CD4-positive, alpha-beta T cell treated with Interleukin-4 for 1 hour (primary cell): Measurements from ENCODE around the gene TGFBI.

Experiments
- DNase-seq, 2 donors: peaks; one replicate each; pipeline ENCODE4 v3.0.0-alpha.2; 2020 to 2022

The TGFBI gene

DNA sequence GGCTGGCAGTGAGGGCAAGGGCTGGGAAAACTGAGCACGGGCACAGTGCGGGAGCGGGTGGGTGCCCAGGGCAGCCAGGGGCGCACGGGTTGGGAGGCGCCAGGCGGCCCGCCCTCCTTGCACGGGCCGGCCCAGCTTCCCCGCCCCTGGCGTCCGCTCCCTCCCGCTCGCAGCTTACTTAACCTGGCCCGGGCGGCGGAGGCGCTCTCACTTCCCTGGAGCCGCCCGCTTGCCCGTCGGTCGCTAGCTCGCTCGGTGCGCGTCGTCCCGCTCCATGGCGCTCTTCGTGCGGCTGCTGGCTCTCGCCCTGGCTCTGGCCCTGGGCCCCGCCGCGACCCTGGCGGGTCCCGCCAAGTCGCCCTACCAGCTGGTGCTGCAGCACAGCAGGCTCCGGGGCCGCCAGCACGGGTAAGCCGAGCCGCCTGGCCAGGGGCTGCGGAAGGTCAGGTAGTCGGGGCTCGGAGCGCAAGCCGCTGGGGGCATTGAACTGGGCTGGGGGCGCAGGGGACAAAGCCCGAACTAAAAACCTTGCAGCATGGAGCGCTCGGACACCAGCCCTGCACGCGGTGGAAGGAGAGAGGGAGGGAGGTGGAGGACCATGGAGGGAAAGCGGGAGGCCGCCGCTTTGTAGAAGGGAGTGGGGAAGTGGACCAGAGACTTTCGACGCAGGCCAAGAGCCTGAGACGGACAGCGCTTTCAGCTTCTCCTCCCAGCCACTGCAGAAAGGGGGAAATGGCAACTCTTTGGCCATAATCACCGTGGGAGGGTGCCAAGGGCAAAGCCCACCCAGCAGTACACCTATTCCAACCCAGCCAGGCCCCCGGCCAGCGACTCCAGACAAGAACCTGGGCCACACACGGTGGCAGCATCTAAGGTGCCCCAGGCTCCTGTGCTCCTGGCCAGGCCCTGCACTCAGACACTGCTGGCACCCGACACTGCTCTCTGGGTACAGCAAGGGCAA, at the start of gene TGFBI:
TSS of gene TGFBI (plus strand) at position 207 of the 961 bp plus-strand sequence. CDS start at position 275, 68 bp downstream.
- peak; percentile 26 to 37 for DNase-seq

DNA sequence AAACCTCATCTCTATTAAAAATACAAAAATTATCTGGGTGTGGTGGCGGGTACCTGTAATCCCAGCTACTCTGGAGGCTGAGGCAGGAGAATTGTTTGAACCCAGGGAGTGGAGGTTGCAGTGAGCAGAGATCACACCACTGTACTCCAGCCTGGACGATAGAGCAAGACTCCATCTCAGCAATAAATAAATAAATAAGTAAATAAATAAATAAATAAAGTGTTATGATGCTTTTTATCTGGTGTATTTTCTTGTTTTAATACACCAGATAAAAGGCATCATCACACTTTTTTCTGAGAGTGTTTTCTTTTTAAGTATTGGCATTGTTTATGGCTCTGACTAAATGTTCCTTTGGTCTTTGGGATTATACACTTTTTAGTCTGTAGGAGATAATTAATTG, 49.8 kb upstream of the TGFBI start:
- DNase-seq = no peak

DNA sequence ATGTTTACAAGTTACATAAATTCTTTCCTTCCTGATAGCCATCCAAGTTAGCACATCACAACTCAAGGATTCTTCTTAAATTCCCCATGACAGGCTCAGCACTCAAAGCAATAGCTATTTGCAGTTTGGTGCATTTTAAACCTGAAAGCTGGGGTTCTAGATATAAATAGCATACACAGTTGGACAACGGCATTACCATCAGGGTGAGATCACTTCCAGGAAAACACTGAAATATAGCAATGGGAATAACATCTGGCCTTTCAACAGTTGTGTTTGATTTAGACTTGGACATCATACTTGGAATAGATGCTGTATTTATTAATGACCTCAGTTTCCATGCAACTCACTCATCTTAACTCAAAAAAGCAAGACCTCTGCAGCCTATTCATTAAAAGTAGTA, 49.3 kb upstream of the TGFBI start:
- no peak for DNase-seq

DNA sequence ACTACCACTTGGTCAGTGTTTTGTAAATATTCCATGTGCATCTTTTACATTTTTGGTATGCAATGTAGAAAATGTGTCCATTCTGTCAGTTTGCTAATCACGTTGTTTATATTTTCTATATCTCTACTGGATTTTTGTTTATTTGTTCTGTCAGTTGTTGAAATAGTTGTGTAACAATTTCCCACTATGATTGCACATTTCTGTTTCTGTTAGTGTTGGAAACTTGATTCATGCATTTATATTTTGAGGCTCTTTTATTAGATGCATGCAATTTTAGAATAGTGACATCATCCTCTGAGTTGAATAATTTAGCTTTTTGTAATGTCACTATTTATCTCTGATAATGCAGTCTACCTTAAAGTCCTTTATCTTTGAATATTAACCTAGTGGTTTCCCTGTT, 48.2 kb upstream of the TGFBI start:
- DNase-seq = no peak

DNA sequence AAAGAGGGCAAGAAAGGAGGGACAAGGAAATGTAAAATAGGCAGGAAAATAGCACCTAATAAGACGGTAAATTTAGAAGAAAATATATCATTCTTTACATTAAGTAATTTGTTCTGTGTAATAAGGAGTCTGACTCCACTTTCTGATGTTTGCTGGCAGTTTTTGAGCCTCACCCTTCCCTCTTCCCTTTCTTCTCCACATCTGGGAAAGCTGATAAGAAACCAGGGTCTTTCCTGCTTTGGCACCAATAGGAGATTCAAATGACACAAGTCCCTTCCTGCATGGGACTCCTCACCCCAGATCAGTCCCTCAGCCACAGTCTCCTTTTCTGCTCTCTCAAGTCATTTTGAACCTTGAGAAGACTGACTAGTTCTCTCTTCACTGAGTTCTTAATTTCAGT, 42.8 kb upstream of the TGFBI start:
- DNase-seq = no peak

DNA sequence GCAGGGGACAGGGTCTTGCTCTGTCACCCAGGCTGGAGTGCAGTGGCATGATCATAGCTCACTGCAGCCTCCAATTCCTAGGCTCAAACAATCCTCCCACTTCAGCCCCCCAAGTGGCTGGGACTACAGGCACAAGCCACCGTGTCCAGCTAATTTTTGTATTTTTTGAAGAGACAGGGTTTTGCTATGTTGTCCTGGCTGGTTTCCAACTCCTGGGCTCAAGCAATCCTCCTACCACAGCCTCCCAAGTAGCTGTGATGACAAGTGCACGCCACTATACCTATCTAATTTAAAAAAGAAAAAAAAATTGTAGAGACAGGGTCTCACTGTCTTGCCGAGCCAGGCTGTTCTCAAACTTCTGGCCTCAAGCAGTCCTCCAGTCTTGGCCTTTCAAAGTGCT, 42.4 kb upstream of the TGFBI start:
- DNase-seq = no peak

DNA sequence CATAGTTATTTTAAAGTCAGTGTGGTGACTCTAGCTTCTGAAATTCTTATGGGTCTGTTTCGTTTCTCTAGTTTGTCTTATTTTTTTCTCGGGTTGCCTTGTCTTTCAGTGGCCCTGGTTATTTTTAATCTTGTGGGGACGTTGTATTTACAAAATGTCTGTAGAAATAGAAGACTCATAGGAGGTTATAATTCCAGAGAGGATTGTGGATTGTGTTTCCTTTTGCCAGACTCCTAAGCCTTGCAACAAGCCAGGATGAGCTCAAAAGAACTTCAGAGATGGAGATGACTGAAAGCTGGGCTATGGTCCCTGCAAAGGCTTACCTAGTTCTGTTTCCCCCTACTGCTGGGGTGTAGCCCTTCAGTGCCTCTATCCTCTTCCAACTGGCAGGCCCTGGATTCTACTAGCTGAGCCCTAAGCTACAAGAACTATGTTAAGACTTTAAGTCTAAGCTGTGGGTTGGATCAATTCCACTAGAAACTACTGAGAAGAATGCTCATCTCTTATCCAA, 41.8 kb upstream of the TGFBI start:
- no peak for DNase-seq

DNA sequence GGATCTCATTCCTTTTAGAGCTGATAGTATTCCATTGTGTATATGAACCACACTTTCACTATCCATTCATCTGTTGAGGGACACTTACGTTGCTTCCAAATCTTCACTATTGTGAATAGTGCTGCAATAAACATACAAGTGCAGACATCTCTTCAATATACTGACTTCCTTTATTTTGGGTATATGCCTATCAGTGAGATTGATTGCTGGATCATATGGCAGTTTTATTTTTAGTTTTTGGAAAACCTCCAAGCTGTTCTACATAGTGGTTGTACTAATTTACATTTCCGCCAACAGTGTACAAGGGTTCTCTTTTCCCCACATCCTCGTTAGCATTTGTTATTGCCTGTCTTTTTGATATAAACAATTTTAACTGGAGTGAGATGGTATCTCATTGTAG, 40.2 kb upstream of the TGFBI start:
- no peak for DNase-seq

DNA sequence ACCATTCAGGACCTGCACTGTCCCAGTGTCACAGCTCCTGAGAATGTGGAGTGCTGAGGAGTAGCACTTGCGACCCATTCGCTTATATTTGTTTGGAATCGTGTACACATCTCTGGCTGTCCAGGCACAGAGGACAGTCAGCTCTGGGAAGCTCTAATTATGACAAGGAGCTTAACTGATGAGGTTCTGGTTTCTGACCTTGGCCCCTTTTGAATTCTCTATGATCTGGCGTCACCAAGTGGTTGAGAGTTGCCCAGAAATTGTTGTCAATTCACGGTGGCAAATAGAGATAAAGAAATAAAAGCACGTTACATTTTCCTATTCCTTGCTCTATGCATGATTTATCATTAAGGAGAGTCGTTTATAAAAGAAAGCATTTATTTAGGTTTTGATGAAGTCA, 39.1 kb upstream of the TGFBI start:
- no peak for DNase-seq

DNA sequence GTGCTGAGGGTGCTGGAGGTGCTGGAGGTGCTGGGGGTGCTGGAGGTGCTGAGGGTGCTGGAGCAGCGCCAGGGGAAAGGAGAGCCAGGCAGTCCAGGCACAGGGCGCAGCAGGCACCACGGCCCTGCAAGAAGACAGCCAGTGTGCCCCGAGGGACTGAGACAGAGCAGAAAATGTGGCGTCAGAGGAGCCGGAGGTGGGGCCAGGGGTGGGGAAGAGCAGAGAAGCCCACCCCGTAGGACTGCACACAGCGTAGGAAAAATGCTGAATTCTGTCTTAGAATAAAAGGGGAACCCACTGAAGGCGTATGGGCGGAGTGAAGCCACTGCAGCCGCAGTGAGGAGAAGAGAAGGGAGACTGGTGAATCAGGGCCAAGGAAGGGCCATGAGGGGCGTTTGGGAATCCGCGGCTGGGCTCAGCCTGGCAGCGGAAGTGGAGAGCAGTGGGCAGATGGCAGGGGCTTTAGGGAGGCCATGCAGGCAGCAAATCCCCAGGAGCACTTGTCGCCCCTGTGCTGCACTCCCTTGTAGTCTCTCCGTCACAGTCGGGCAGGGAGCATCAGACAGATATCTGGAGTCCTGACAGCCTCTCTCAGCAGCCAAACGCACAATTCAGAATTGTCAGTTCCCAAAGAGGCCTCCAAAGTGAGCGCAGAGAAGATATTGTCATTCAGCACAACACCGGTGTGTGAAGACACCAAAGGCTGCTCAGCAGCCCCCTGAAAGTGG, 38.1 kb upstream of the TGFBI start:
- no peak for DNase-seq

DNA sequence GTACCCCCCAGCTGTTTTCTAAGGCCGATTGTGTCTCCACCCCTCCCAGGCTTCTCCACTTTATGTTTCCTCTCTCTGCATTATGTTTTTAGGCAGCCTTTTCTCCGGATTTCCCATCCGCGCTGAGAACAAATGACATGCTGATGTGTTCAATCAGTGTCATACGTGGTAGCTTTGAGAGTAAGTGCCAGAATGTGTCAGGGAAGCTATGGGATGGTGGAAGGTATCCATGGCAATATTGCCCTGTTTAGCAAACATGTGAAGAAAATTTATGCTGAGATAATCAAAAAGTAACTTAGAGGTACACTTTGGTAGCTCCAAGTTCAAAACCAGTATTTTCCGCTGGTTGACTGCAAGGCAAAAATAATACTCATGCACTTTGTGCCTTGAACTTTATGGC, 37.4 kb upstream of the TGFBI start:
- DNase-seq = no peak

DNA sequence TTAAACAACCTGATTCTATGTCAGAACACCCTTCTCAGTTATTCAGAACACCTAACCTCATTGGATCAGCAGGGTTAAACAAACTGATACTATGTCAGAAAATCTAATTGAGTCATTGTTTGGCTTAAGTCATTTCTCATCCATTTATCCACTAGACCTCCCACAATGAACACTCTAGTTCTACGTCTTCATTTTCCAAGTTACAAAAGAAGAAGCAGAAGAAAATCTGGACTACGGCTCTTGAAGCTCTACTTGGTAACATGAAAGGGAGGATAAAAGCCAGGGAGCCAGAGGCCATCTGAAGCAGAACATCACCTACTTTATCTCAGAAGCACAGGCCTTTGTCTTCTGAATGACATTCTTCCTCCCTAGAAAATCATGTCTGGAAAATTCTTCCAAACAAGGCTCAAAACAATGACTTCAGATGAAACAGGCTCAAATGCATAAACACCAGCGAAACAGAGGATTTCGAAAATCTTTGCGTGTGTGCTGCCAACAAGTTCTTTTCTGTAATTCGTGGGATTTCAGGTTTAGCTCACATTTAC, 35.4 kb upstream of the TGFBI start:
- DNase-seq = no peak

DNA sequence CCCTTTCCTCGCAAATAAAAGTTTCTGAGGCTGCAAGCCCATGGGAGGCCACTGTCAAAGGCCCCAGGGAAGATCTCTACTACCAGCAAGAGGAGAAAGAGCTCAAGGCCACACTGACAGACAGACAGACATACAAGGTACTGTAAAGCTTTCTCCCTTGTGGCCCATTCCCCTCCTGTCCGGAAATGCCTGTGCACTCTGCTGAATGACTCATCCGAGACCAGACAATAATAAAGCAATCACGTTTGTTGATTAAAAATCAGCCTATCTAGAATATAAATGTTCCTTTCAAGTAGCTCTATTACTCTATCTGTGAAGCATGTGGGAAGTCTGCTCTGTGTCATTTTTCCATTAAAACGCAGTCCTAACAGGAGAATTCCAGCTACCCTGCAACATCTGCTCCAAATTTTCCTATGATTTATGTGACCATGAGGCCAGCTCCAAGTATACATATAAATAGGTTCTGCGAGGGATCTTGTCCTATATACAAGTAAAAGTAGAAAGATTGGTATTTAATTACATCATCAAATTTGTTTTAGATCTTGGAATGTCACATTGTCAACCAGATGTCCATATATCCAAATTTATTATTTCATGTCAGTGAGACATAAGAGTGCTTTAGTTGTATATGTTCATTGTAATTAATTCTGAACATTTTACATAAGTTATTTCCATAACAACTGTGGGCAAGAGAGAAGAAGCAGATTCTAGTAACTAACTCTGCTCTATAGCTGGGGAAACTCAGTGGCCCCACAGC, 34.7 kb upstream of the TGFBI start:
- DNase-seq = no peak

DNA sequence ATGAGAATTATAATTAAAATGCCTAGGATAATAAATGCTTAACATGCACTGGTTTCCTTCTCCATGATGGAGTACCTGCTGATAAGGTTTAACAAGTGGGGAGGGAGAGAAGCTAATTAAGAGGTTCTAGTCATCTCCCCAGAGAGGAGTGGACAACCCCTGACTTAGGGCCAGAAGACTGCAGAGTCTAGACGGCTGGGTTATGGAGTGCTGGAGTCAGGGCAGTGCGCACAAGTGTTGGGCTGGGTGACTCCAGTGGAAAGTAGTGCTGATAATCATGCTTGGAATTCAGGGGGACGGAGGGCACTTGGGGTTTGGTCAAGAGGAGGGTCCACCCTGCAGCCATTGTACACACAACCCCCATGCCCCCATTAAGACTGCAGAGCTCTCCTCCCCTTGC, 32.8 kb upstream of the TGFBI start:
- no peak for DNase-seq

DNA sequence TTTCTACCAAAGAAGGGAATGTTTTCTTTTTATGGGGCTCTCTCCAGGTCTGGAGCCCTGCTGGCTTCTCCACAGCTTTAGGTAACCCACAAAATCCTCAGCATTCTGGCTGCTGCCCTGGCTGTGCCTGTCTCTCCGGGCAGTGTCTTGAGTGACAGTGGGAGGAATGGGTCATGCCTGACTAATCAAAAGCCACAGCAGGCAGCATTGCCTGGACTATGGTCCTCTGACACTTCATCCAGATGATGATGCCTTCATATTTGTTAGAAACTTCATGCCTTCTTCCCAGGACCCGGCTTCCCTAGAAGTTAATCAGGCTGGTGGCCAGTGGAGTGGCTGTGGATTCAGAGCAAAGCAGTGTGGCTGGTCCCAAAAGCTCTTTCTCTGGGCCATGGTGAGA, 32.2 kb upstream of the TGFBI start:
- DNase-seq = no peak

DNA sequence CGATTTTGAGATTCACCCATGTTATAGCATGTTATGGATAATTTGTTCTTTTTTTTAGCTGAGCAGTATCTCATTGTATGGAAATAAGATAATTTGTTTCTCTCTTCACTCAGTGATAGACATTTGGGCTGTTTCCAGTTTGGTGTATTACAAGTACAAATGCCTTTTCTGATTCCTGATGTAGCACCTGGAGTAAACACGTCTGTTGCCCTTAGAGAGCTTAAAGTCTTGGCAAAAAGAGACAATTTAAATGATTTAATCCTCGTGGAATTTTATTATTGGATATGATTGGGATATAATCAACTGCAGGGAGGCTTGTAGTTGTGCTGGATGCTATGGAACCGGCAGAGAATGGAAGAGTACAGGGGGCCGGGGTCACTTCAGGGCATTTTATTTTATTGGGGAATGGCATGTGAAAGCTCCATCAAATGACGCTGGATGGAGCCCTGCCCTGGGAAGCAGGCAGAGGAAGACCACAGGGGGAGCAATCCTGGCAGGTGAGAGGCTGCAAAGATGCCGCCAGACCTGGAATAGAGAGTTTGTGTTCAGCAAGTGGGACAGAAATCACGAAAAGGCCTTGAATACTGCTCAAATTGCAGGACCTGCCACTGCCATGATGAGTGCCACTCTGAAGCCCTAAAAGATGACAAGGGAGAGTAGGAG, 31.0 kb upstream of the TGFBI start:
- no peak for DNase-seq

DNA sequence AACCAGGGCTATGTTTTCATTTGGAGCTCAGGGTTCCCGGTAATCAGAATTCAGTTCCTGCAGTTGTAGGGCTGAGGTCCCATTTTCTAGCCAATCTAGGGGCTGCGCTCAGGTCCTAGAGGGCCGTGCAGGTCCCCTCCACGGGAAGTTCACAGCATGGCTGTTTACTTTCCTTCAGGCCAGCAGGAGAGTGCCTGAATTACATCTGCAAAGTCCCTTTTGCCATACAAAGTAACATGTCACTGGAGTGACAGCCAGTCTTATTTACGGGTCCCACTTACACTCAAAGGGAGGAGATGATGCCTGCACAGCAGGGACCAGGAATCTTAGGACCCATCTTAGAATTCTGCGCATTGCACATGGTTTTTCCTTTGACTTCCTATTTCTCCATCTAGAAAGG, 29.9 kb upstream of the TGFBI start:
- DNase-seq = no peak

DNA sequence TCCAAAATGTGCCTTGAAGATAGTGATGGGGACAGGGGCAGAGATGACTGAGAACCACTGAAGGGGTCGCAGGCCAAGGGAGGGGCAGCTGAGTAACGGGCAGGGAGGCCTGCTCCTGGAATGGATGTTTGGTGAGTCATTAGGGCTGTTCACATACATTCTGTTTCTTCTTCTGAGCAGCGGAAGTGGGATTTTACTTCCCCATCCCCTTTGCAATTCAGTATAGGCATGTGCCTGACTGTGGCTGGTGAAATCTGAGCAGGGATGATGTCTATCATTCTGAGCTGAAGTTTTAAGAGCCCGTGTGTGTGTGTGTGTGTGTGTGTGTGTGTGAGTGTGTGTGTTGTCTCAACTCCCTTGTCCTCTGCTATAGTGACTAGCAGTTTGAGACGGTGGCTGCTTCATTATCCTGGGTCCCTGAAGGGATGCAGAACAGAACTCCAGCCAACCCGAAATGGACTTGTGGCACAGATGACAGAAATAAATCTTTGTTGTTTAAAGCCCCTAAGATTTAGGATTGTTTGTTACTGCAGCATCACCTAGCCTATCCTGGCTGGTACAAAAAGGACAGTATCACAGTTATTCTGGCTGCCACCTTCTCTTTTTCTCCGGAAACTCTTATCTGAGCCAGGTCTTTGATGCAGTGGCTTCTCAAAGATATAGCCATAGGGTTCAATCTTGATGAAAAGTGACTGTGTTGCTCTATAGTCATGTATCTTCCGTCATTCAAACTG, 29.2 kb upstream of the TGFBI start:
- peak; percentile 9 to 43 for DNase-seq

DNA sequence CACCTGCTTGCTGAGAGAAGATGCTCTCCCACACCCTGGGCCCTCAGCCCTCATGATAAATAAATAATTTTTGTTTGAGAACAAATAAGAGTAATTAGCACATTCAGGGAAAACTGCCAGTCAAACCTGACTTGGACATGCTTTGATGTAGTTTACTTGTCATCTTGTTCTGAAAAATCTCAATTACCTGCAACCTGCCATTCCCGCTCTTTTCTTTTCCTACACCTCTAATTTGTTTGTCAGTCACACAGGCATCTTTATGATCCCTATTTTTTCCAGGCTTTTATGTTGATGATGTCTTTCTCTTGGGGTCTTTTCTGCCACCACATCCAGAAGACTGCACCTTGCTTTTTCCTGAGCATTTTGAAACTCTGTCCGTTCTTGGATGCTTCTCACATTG, 28.6 kb upstream of the TGFBI start:
- DNase-seq = no peak

DNA sequence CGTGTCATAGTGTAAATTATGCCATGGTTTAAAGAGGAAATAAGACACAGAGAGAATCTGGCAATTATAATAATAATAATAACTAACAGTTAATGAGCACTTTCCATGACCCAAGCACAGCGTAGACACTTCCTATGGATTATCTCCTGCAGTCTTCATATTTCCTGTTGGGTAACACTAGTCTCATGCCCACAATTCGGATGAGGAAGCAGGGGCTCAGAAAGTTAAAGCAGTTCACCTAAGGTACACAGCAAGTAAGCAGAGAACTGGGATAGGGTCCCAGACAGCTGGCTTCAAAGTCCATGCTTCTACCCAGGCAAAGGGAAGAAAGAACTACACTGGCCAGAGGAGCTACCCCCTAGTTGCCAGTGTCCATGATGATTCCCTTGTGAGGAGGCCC, 27.9 kb upstream of the TGFBI start:
- DNase-seq = no peak

DNA sequence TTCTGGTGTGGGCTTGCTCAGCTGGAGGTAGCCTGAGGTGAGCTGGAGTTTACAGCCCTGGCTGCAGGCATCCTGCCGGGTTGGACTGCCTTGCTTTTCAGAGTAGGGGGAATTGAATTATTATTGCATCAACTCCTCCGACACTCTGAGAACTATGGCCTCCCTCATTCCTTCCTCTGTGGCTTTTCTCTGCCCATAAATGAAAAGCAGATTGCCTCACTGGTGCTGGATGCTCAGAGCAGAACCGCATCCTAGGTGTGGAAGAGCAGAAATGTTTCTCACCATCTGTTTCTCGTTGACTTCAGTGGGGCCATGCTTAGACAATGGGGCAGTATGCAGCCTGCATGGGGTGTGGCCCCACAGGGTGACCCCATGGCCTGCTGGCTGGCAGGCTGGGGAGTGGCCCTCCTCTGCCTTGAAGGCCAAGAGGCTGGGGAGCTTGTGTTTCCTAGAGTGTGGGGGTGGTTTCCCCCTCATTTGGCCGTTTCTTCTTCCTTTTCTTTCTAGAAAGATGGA, 27.3 kb upstream of the TGFBI start:
- no peak for DNase-seq
